Measurements from ENCODE around the gene RHBDF1.
"Not testable (repeated sequence)": the region's sequence is repeated elsewhere in the genome, so short reads cannot be mapped to it uniquely, and the experiment has no call there.

GRCh38 chr16:20886-21285, 51.5 kb downstream of the RHBDF1 start:
- TF ChIP-seq POLR2A (IDR thresholded peaks at IDR 0.05): not testable (repeated sequence)
- TF ChIP-seq, protein P1, sequence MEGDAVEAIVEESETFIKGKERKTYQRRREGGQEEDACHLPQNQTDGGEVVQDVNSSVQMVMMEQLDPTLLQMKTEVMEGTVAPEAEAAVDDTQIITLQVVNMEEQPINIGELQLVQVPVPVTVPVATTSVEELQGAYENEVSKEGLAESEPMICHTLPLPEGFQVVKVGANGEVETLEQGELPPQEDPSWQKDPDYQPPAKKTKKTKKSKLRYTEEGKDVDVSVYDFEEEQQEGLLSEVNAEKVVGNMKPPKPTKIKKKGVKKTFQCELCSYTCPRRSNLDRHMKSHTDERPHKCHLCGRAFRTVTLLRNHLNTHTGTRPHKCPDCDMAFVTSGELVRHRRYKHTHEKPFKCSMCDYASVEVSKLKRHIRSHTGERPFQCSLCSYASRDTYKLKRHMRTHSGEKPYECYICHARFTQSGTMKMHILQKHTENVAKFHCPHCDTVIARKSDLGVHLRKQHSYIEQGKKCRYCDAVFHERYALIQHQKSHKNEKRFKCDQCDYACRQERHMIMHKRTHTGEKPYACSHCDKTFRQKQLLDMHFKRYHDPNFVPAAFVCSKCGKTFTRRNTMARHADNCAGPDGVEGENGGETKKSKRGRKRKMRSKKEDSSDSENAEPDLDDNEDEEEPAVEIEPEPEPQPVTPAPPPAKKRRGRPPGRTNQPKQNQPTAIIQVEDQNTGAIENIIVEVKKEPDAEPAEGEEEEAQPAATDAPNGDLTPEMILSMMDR (IDR thresholded peaks at IDR 0.05 in 8 of 11, conservative IDR thresholded peaks at IDR 0.05 in 3 of 11): not testable (repeated sequence)
